AML-193 (cell line): Measurements from ENCODE around the gene HEMK1.
A peak's percentile ranks its signal among the peaks of the same experiment; 100 is the strongest.

ENCODE experiments used
- DNase-seq, 2 experiments: peaks; one replicate each; lab custom pipeline; 2025; lab: John Stamatoyannopoulos, UW

Gene HEMK1, protein sequence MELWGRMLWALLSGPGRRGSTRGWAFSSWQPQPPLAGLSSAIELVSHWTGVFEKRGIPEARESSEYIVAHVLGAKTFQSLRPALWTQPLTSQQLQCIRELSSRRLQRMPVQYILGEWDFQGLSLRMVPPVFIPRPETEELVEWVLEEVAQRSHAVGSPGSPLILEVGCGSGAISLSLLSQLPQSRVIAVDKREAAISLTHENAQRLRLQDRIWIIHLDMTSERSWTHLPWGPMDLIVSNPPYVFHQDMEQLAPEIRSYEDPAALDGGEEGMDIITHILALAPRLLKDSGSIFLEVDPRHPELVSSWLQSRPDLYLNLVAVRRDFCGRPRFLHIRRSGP

GRCh38 chr3:50568947-50569749, at the start of gene HEMK1:
Gene HEMK1 (plus strand): TSS chr3:50569522. CDS start chr3:50571105, 1,583 bp downstream.
- DNase-seq = peak; percentile 90 to 91

DNA sequence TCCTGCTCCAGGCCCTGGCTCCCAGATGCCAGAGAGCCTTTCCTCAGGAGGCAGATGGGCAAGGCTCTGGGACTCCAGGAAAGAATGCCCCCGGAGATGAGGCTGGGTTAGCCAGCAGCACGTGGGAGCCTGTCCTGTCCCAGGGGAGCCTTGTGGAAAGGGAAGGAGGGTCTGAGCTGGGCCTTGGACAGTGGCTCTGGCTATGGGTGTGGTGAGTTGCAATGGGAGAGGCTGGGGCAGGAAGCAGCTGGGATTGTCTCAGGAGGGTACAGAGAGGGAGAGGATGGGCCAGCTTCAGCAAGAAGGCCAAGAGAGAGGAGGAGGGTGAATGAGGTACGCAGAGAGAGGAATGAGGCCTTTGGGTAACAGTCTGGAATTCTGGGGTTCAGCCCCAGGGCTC, 48.5 kb upstream of the HEMK1 start:
- no peak for DNase-seq

DNA sequence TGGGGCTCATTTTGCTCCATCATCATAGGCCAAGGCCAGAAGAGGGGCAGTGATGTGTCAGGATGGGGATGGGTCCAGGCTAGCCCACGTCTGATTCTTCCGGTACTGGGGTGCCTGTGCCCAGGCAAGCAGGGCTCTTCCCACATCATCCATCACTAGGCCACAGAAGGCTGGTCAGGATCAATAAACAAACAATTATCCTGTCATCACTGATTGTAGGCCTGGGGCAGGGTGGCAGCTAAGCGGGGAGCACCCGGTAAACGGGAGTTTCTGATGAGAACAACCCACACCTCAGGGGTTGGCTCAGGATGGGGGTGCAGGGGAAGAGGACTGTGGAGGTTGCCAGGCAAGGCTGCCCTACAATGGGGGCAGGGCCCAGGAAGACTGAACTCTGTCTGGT, 47.8 kb upstream of the HEMK1 start:
- DNase-seq = no peak

GRCh38 chr3:50523279-50523811, 46.0 kb upstream of the HEMK1 start:
- no peak for DNase-seq

DNA sequence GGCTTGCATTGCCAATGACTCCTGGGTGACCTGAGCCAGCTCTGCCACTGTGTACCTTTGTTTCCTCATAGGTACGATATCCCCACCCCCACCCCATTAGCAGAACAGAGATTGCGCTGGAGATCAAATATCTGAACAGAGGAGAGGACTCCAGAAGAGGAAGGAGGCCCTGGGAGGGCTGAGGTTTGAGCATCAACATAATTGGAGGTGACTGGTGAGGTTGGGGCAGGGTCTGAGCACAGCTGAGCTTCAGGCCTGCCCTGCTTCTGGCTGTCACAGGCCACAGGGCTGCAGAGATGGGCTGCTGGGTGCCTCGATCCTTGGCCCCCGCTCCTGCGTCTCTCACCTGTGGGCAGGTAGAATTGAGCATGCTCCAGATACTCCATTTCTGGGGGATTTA, 44.6 kb upstream of the HEMK1 start:
- no peak for DNase-seq

GRCh38 chr3:50525191-50525910, 44.0 kb upstream of the HEMK1 start:
- DNase-seq = no peak

- DNase-seq = peak; percentile 51 to 55
Measured at GRCh38 chr3:50525987-50526386, 43.3 kb upstream of the HEMK1 start.

GRCh38 chr3:50530001-50530970, 39.0 kb upstream of the HEMK1 start:
- no peak for DNase-seq

DNA sequence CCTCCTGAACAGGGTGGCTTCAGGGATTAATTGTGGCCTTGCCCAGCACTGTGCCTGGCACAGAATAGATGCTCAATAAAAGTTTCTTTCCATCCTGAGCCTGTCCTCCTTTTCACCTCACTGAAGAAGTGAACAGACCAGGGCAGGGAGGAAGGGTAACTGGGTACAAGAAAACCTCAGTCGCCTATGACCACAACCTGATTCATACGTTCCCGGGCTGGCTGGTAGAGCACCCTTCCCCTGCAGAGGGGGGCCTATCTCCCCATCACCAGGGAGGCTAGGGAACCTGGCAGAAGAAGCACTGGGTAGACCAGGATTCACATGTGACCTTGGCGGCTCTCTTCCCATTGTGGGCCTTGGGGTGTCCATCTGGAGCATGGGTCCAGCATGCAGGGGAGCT, 38.1 kb upstream of the HEMK1 start:
- no peak for DNase-seq

DNA sequence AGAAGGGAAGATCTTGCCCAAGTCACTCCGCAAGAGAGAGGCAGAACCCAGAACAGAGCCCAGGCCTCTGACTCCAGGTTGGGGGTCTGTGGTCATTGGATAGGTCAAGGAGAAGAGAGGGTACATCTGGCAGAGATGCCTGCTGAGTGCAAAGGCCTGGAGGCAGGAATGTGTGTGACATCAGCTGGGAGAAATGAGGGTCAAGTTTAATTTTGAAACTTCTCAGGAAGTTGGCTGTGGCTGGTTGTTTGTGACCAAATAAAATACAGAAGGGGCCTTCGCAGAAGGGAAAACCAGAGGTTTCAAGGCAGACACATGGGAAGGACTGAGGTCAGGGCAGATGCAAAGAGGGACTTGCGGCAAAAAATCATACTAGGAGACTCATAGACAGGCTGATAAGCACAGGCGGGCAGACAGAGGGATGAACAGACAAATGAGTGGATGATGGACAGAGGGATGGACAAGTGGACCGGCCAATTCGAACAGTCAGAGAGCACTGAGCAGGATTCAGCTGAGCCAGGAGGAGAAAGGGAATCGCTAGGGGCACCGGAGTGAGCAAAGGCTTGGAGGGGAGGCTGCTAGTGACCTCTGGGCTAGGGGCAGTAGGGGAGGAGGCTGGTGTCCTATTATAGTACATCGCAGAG, 37.1 kb upstream of the HEMK1 start:
- DNase-seq = no peak

DNA sequence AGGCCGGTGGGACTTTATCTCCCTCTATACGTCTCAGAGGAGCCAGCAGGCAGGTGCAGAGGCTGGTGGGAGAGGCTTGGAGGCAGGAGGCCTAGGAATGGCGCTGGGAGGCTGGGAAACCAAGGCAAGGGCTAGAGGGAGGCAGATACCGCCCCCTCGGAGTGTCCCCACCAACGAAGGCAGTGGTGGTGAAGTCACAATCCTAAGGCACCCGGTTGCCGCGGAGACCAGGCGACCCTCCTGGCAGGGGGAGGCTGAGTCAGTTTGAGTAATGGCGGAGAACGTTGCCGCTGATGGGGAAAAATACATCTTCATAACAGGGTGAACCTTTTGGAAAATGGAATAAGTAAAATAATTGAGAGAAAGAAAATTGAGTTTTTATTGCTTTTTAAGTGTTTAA, 36.0 kb upstream of the HEMK1 start:
- no peak for DNase-seq

GRCh38 chr3:50533807-50534461, 35.4 kb upstream of the HEMK1 start:
- no peak for DNase-seq

DNA sequence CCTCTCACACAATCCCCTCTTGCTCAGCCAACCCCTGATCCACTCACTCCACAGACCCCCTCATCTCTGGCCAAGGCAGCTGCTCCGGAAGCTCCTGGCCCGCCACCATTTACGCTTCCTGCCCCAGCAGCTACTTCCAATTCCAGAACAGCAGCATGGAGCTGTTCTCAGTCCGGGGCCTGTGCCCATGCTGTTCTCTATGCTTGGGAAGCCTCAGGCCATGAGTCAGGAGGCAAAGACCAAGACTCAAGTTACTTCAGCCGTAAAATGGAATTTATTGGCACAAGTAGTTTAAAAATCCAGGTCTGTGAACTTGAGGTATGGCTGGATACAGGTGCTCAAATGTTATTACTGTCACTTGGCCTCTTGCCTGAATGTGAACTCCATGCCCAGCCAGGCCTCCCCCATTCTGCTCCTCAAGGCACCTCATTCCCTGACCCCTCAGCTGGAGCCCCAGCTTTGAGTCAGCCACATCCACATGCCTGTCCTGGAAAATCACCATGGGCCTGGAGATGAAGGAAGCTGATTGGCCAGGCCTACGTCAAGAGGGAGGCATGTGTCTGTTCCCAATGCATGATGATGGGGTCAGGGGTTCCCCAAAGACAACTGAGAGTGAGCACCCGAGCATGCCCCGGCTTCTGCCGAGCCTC, 34.5 kb upstream of the HEMK1 start:
- DNase-seq = no peak

DNA sequence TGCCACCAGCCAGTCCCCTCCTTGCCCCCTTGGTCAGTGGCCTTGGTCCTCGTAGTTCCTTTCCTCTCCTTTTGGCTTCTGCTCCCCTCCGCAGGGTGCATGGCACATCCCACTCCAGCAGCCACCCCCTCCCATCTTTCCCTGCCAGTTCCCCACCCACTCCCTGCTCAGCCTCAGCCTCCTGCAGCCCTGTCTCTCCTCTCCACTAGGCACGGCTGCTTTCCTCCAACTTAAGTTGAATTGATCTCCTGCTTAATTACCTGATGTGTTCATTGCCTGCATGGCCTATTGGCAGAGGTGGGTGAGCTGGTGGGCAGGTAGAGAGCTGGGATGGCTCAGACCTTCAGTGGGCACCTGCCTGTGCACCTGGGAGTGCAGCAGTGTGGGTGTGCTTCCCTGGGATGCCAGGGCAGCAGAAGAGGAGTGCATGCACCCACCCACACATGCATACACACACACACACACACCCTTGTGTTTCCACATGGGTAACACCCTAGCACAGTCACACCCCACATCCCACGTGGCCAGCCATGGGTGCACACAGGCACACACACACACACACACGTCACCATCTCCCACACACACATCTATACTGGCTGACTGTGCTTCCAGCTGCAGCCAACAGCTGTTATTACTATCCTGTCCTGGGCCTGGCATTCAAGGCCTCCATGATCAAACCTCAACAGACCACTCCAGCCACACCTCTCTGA, 32.7 kb upstream of the HEMK1 start:
- DNase-seq = no peak

- DNase-seq = no peak
Measured at GRCh38 chr3:50537421-50538129, 31.7 kb upstream of the HEMK1 start.

GRCh38 chr3:50539356-50540286, 29.7 kb upstream of the HEMK1 start:
- DNase-seq = no peak
